NCI-H345 treated with DMSO at 0.1 percent for 48 hours (cell line): ENCODE data around the gene ARHGAP8.

Source experiments
- DNase-seq: peaks from one replicate; lab custom pipeline; 2025; ENCODE audit not compliant: unreplicated experiment; lab: John Stamatoyannopoulos, UW

ARHGAP8 gene

GRCh38 chr22:44764974-44765373 lies 12.6 kb downstream of the ARHGAP8 start:
- DNase-seq = no peak

DNA sequence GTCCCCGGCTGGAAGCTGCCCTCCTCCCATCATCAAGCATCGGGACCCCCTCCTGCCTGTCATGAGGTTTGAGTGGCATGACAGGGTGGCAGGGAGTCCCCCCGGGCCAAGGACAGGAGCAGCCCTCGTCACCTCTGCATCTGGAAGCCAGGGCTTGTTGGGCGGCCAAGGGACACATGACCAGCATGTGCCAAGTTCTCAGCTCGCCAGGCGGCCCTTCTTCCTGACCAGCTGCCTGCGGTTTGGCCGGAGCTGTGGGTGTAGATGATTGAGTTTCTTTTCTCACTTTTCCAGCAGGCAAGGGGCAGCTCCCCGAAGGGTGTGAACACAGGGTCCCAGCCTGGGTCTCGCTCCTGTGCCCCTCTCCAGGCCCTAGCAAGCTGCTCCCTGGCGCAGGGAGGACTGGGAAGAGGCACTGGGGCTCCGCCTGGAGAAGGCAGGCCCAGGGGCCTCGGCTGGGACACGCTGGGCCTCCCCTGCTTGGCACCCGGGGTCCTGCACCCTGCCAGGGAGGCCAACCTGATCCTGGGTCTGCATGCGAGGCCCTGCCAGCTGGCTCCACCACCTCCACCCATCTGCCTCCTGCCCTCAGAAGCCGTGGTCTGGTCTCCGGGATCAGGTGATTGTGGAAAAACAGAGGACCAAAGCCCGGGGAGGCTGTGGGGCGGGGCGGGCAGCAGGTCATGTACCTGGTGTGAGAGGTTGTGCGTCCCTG lies 13.4 kb downstream of the ARHGAP8 start:
- DNase-seq = no peak

DNA sequence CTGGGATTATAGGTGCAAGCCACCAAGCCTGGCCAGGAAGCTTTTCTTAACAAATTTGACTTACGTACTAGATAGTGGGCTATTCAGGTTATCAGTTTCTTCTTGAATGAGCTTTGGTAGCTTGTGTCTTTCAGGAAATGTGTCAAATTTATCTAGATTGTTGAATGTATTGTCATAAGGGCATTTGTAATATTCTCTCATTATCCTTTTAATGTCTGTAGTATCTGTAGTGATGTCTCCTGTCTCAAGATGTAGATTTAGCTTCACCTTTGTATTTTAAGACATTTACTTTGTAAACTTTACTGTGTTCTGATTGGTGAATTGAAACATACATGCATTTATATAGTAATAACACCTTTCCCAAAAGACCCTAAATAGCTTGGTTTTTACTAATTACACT lies 20.7 kb downstream of the ARHGAP8 start:
- DNase-seq = no peak

DNA sequence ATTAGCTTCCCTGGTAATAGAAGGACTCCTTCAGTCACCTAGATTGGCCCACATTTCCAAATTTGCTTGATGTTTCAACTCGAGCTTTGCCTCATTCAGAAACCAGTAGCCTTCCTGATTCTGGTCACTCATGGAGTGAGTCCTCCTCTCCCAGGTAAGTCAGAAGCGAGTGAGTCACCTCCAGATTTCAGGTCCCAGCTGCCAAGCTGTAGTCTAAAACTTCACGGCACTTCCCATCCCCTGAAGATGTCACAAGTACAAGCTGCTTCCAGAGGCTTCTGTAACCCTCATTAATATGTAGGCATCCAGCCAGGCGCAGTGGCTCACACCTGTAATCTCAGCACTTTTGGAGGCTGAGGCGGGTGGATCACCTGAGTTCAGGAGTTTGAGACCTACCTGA lies 23.5 kb downstream of the ARHGAP8 start:
- no peak for DNase-seq

DNA sequence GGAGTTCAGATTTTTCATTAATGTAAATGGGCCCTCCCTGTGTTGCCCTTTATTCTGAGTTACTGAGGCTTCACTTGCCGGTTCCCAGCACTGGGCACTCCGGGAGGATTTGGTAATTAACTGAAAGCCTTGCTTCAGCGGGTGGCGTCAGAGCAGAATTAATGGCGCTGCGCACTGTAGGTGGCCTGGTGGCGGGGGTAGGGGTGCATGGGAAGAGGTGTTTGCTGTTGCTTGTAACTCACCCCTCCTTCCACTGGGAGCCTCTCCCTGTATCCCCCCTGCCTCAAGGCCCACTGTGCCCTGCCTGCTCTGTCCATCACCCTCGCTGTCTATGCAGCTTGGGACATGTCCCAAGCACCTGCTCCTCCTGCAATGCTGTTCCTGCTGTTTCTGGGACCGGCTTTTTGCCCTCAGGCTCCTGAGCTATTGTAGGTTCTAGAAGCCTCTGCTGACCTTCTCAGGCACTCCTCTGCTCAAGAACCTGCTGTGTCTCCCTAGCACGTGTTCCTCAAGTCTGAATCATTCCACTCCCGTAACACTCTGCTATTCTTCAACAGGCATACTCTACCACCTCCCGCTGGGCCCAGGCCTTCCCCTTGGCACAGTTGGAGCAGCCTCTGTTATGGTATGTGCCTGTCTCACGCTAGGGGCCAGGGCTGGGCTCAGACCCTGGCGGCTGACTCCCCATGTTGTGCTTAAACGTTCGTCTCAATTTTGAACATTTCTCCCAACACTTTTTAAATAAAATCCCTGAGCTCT lies 24.4 kb downstream of the ARHGAP8 start:
- DNase-seq = peak; percentile 35

GRCh38 chr22:44777364-44777755 lies 25.0 kb downstream of the ARHGAP8 start:
- no peak for DNase-seq

- DNase-seq = no peak
Observed at GRCh38 chr22:44780876-44781449, 28.6 kb downstream of the ARHGAP8 start.

DNA sequence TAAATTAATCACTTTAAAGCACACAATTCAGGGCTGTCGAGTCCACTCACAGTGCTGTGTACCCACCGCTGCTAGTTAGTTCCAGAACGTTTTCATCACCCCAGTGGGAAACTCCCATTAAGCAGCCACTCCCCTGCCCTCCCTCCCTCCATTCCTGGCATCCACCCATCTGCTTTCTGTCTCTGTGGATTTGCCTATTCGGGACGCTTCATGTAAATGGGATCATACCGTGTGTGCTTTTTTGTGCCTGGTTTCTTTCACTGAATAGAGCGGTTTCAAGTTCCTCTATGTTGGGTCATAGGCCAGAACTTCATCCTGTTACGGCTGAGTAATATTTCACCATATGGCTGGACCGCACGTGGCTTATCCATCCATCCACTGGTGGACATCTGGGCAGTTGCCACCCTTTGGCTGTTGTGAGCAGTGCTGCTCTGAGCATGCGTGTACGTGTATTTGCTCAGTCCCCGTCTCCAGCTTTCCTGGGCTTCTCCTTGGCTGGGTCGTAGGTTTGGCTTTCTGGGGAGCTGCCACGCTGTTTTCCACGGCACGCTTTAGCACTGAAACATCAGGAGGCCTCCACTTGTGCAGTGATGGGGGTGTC lies 30.1 kb downstream of the ARHGAP8 start:
- no peak for DNase-seq

- no peak for DNase-seq
Observed at GRCh38 chr22:44783091-44783490, 30.7 kb downstream of the ARHGAP8 start.

GRCh38 chr22:44783581-44783980 lies 31.2 kb downstream of the ARHGAP8 start:
- no peak for DNase-seq

GRCh38 chr22:44786136-44786535 lies 33.8 kb downstream of the ARHGAP8 start:
- DNase-seq = no peak

DNA sequence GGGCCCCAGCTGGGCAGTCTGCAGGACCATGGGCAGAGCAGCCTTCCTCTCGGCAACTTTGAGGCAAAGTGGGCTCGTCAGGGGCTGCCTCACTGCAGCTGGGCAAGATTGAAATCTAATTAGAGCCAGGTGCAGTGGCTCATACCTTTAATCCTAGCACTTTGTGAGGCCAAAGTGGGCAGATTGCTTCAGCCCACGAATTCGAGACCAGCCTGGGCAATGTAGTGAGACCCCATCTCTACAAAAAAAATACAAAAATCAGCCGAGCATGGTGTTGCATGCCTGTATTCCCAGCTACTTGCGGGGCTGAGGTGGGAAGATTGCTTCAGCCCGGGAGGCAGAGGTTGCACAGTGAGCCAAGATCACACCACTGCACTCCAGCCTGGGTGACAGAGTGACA lies 34.2 kb downstream of the ARHGAP8 start:
- no peak for DNase-seq

DNA sequence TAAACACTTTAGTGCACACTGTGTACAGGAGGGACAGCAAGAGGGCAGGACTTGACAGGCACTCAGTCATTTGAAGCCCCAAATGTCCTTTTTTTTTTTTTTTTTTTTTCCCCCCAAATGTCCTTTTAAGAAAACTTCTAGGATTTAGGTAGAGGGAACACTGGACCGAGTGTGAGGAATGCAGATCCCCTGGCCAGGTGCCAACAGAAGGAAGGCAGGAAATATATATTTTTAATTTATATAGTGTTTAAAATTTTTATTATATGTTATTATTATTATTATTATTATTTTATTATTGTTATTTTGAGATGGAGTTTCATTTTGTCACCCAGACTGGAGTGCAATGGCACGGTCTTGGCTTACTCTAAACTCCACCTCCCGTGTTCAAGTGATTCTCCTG lies 35.5 kb downstream of the ARHGAP8 start:
- DNase-seq = no peak

- DNase-seq = no peak
Observed at GRCh38 chr22:44793106-44793505, 40.7 kb downstream of the ARHGAP8 start.

DNA sequence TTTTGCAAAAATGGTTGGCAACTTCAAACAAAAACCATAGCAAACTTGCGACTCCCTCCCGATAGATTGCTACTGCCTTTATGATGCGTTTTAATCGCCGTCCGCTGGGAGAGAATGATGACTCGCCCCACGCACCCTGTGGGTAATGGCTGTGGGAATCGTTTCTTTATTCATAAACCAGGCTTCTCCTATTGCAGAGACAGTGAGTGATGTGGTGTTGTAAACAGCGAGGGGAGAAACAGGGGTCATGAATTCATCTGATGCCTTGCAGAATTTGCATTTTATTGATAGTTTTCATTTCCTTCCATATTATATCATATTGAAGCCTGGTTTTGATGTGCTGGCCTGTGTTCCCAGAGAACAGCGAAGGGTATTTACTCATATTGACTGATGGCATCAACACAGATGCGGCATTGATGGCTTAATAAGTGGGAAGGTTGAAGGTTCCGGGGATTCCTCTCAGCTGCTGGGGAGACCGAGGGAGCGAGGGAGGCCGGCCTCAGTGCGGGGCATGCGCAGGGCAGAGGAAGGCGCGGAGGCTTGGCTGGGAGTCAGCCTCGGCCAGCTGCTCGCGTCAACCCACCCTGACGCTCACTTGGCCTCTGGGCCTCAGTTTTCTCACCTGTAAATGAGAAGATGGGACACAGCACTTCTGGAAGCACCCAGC lies 41.3 kb downstream of the ARHGAP8 start:
- no peak for DNase-seq

DNA sequence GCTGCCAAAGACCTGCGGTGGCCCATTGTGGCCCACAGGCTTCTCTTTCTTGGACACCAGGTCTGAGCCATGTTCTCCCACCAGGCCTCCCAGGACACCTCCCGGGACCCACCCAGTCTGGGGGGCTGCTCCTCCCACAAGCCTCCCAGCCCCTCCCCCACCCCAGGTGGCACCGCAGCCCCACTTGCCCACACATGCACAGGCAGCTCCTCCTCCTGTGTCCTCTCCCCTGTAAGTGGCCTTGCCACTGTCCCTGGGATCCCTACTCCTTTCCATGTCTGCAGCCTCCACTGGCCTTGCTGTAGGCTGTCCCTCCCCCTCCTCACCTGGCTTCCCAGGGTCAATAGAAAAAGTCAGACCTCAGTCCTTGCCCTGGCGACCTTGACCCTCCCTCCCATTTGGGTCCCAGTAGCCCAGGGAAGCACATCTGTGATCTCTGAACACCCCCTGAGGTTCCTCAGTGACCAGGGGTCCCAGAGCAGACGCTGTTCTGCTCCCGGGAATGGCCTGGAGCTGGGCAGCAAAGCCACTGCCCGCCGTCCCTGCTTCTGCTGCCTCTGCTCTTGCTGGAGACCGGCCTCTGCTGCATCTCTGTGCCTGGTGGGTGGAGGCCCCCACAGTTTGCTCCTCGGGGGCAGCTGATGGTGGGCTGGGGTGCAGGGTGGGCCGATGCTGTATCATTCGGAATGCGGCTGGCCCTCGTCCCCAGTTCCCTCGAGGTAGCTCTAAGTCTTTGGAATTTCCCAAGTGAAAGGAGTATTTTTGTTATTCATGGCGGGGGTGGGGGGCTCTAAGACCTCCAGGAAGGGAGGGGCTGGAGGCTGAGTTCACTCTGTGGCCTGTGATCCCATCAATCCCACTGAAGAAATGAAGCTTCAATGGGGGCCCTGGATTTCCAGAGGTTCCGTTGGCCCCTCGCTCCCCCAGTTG lies 43.6 kb downstream of the ARHGAP8 start:
- DNase-seq = no peak

DNA sequence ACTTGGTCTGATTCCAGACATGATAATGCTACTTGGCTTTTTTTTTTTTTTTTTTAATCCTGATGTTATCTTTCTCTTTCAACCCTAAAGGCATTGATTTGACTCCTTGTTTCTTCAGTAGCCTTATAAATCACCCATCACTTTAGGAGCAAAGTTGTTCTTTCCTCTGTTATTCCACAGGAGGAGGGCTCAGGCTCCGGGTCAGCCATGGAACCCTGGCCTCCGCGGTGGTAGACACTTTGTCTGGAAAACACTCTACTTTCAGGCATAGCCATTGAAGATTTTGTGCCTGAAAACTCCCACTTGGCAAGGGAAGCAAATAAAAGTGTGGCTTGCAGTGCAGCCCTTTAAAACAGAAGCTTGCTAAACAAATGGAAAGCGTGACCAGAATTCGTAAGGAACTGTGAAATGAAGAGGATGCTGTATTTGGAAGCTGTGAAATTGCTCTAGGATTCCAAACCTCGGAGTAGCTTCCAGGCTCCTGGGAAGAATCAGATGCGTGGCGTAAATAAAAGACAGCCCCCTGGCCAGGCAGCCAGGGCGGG lies 44.9 kb downstream of the ARHGAP8 start:
- no peak for DNase-seq

DNA sequence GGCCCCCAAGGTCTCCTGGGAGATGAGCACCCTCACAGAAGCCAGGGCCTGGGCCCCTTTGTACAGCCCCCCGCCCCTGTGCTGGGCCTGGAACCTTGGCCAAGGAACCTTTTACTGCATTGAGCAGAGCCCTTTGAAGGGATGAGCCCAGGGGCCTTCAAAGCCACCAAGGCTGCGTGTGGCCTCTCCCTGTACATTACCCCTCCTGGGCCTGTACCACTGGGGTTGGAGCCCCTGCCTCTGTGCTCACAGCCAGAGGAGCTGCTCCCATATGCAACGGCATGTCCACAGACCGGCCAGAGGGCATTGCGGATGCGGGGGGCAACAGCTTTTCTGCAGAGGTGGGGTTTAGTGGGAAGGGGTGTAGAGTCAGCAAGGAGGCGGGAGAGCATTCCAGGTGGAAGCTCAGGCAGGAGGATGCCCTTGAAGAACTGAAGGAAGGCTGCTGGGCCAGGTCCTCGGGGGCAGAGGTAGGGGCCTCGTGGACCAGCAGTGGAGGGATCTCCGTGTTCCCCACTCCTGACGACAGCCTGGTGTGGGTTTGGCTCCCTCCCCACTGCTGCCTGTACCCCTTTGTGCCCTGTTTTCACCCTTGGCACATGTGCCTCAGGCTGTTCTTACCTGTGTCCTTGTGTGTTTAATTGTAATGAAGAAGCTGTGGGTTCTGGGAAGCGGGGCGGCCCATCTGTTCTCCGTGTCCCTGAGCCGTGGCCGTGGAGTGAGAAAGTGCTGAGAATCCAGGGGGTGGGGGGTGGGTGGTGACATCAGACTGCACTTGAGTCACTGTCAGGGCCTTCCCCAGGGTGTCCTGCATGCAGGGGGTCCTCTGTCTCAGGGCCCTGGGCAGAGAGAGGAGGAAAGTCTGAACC lies 46.9 kb downstream of the ARHGAP8 start:
- no peak for DNase-seq
